Measurements from ENCODE around the gene HOXB9. TPM values are rescaled to one million over a fixed set of nuclear protein-coding genes. Genes with fewer than 3 reads are reported as not detected.

Gene HOXB9
- total and polyA plus RNA-seq, 2 donors from 2014 or later, result 29.2 to 45.8 TPM

DNA sequence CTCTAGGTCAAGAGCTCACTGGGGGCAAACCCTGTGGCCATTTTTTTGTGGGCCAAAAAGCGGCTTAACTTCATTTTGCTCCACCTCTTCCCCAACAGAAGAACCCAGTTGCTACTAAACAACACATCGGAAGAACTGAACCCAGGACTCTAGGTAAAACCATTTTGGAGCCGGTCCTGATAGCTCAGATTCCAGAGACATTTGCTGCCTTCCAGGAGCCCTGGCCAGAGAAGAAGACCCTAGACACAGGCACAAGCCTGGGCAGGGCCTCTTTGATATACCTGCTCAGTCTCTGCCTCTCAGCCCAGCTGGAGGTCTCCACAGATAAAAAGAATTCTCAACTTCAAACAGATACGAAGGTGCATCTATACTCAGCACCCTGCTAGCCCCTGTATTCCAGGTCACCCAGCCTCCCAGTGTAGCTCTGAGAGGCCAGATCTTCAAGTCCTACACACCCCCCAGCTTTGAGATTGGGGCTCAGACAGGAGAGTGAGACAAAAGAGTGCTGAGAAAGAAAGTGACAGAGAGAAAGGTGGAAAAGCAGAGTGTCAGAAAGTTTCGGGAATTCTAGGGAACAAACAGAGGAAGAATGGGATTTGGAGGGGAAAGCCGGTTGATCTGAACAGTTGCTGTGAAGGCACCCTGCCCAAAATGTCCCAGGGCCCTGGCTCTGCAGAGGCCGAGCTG is 6.6 kb upstream of the HOXB9 start:
- H3K4me3 ChIP-seq (ENCODE audit: low read length in 3 of 3), result no peak overlapping the region
- TF ChIP-seq CTCF (IDR thresholded peaks at IDR 0.05; ENCODE audit: borderline replicate concordance, extremely low read depth, insufficient read depth), result no peak
- H3K27ac ChIP-seq (ENCODE audit: low read depth in 2 of 2, low read length in 2 of 2), result no peak overlapping the region
- H3K9me3 ChIP-seq (ENCODE audit: control insufficient read depth in 2 of 3, insufficient read depth in 1 of 3, low read length in 3 of 3), result no peaks in the 10 kb centered on the region
- H3K9ac ChIP-seq (ENCODE audit: low read length in 3 of 3), result no peak overlapping the region
- intact Hi-C loops (cut with DNase I), result no loop called here
- FAIRE-seq, result no peak
- no peaks in the 10 kb centered on the region for H3K4me1 ChIP-seq (ENCODE audit: control insufficient read depth in 2 of 3, insufficient read depth in 2 of 3, low read depth in 1 of 3, low read length in 3 of 3)
- DNase-seq, result peak in 2 of 5 donors; percentile 12 to 33
- peaks cover 56% of the 10 kb centered on the region for H3K27me3 ChIP-seq (ENCODE audit: control insufficient read depth, insufficient read depth, low read length)
- H3K36me3 ChIP-seq (ENCODE audit: control insufficient read depth in 2 of 3, insufficient read depth in 3 of 3, low read length in 3 of 3), result no peaks in the 10 kb centered on the region

DNA sequence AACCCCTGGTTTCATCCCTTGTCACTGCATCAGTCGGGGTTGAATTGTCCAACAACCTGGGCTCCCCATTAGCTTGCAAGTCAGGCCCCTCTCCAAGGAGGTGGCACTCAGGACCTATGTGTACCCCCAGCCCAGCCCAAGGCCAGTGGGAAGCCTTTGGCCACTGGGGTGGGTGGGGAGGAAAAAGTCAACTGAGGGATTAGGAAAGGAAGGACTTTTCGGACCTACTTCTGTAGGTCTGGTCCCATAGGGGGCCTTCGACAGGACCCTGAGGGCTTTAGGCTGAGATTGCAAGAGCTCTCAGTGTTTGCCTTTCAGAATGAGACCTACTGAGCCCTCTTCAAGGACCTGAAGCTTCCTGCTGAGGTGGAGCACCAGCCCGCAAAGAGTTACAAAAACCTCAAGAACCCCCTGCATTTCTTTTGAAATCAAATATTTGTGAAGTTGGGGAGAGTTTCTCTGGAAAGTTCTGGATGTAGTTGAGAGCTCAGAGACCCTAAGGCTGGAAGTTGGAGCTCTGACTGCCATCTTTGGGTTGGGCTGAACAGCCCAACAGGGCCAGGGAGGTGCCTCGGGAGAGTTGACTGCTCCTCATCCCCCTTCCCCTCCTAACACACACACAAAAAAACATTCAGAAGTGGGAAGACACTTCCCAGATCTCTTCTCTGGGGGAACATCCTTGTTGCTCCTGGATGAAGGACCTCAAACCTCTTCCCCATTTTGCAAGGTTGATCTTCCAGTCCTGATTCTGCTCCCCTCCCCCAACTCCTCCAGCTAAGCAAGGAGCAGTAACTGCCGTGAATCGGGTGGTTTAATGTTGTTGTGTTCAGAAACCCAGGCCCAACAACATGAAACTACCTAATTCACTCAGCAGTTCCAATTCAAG is 5.8 kb upstream of the HOXB9 start:
- DNase-seq, result peak in 2 of 5 donors; percentile 3 to 29
- intact Hi-C loops (cut with DNase I), result no loop called here
- Histone ChIP-seq H3K4me3 (ENCODE audit: low read length in 3 of 3) (no peak overlapping the region), H3K9me3 (ENCODE audit: control insufficient read depth in 2 of 3, insufficient read depth in 1 of 3, low read length in 3 of 3) (no peaks in the 10 kb centered on the region), H3K27me3 (ENCODE audit: control insufficient read depth, insufficient read depth, low read length) (peaks cover 60% of the 10 kb centered on the region), H3K4me1 (ENCODE audit: control insufficient read depth in 2 of 3, insufficient read depth in 2 of 3, low read depth in 1 of 3, low read length in 3 of 3) (peaks cover 0 to under 1% (median 0%) of the 10 kb centered on the region in 3 donors), H3K9ac (ENCODE audit: low read length in 3 of 3) (no peak overlapping the region), H3K27ac (ENCODE audit: low read depth in 2 of 2, low read length in 2 of 2) (no peak overlapping the region), H3K36me3 (ENCODE audit: control insufficient read depth in 2 of 3, insufficient read depth in 3 of 3, low read length in 3 of 3) (no peaks in the 10 kb centered on the region)
- no peak for FAIRE-seq
- no peak for TF ChIP-seq CTCF (IDR thresholded peaks at IDR 0.05; ENCODE audit: borderline replicate concordance, extremely low read depth, insufficient read depth)

DNA sequence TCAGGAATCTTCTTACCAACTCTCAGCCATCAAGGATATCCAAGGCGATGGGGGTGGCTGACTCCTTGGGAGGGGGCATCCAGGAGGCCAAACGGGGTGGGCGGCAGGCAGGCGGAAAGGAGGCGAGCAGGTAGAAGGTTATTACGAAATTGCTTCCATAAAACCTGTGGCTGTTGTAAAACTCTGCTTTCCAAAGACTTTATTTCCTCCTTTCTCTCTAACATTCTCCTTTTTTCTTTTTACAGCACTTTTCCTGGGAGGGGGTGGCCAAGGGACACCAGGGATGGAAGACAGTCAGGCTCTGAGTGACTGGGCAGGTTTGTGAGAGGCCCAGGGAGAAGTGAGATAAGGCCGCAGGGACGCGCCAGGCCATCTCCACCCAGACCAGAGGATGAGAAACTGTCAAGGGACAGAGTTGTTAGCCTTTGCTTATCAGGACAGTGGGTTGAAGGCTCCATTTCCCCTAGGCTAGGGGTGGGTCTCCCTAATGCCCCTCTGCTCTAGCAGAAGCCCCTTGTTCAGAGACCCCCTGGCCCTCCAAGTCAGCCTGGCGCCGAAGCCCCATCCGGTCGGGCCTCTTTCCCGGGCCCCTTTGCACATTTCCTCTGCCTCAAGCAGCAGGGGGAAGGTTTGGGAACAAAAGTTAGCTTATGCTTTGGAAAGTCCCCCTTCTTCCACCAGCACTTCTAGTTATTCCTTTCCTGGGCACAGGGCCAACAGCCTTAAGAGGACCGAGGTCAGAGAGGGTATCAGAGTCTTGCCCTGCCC is 5.0 kb upstream of the HOXB9 start:
- FAIRE-seq, result no peak
- Histone ChIP-seq H3K4me1 (ENCODE audit: control insufficient read depth in 2 of 3, insufficient read depth in 2 of 3, low read depth in 1 of 3, low read length in 3 of 3) (peaks cover 0 to 2% (median 0%) of the 10 kb centered on the region in 3 donors), H3K9me3 (ENCODE audit: control insufficient read depth in 2 of 3, insufficient read depth in 1 of 3, low read length in 3 of 3) (no peaks in the 10 kb centered on the region), H3K27me3 (ENCODE audit: control insufficient read depth, insufficient read depth, low read length) (peaks cover 58% of the 10 kb centered on the region), H3K27ac (ENCODE audit: low read depth in 2 of 2, low read length in 2 of 2) (no peak overlapping the region), H3K4me3 (ENCODE audit: low read length in 3 of 3) (no peak overlapping the region), H3K36me3 (ENCODE audit: control insufficient read depth in 2 of 3, insufficient read depth in 3 of 3, low read length in 3 of 3) (no peaks in the 10 kb centered on the region), H3K9ac (ENCODE audit: low read length in 3 of 3) (no peak overlapping the region)
- TF ChIP-seq CTCF (IDR thresholded peaks at IDR 0.05; ENCODE audit: borderline replicate concordance, extremely low read depth, insufficient read depth), result no peak
- intact Hi-C loops (cut with DNase I), result no loop called here
- peak in 4 of 5 donors; percentile 1 to 49 (median 10) for DNase-seq

Data from kidney (tissue), 14 donors.